ENCODE data around the gene ZBED1. TPM values are rescaled to one million over a fixed set of nuclear protein-coding genes. Genes with fewer than 3 reads are reported as not detected.
"Not testable (repeated sequence)": the region's sequence is repeated elsewhere in the genome, so short reads cannot be mapped to it uniquely, and the experiment has no call there.

The ZBED1 gene
- total RNA-seq, 2 donors from 2014 or later: 40.7 to 42.0 TPM

- Histone ChIP-seq H3K4me1 (no peaks in the 10 kb centered on the region), H3K36me3 (no peaks in the 10 kb centered on the region), H3K27me3 (no peaks in the 10 kb centered on the region), H3K4me3 (no peak overlapping the region), H3K27ac (no peak overlapping the region), H3K9me3 (no peaks in the 10 kb centered on the region)
- no peak for DNase-seq (ENCODE audit: low spot score)
- TF ChIP-seq, protein P1, sequence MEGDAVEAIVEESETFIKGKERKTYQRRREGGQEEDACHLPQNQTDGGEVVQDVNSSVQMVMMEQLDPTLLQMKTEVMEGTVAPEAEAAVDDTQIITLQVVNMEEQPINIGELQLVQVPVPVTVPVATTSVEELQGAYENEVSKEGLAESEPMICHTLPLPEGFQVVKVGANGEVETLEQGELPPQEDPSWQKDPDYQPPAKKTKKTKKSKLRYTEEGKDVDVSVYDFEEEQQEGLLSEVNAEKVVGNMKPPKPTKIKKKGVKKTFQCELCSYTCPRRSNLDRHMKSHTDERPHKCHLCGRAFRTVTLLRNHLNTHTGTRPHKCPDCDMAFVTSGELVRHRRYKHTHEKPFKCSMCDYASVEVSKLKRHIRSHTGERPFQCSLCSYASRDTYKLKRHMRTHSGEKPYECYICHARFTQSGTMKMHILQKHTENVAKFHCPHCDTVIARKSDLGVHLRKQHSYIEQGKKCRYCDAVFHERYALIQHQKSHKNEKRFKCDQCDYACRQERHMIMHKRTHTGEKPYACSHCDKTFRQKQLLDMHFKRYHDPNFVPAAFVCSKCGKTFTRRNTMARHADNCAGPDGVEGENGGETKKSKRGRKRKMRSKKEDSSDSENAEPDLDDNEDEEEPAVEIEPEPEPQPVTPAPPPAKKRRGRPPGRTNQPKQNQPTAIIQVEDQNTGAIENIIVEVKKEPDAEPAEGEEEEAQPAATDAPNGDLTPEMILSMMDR (IDR thresholded peaks at IDR 0.05): no peak
Observed at GRCh38 chrX:2469196-2469685, 31.5 kb downstream of the ZBED1 start.

- Histone ChIP-seq H3K4me3 (no peak overlapping the region), H3K9me3 (no peaks in the 10 kb centered on the region), H3K4me1 (no peaks in the 10 kb centered on the region), H3K36me3 (no peaks in the 10 kb centered on the region), H3K27me3 (no peaks in the 10 kb centered on the region), H3K27ac (no peak overlapping the region)
- TF ChIP-seq, protein P1 (IDR thresholded peaks at IDR 0.05): no peak
- no peak for DNase-seq (ENCODE audit: low spot score)
Observed at GRCh38 chrX:2468261-2469195, 32.2 kb downstream of the ZBED1 start.

DNA sequence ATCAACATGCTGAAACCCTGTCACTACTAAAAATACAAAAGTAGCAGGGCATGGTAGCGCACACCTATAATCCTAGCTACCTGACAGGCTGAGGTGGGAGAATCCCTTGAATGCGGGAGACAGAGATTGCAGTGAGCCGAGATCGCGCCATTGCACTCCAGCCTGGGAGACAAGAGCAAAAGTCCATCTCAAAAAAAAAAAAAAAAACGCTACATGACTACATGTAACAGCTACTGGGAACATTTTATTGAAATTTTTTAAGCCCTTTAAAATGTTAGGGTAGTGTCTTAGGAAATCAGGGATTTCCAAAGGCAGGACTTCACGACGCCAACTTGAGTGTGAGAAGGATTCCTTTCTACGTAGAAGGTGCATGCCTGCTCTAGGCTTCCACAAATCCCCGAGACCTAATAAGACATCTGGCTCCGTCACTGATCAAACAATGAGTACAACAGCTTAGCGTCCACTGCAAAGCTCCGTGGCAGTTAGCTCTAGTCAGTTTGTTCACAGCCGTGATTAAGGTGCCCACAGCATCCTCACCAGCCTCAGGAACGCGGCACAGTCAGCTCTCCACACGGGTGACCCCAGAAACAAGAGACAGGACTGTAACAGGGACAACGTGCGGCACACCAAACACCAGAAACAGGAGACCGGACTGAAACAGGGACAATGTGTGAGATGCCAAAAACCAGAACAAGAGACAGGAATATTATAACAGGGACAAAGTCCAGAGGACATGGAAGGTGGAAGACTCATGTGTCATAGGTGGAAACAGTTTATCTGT lies 33.7 kb downstream of the ZBED1 start:
- TF ChIP-seq, protein P1 (IDR thresholded peaks at IDR 0.05): no peak
- Histone ChIP-seq H3K4me3 (no peak overlapping the region), H3K4me1 (no peaks in the 10 kb centered on the region), H3K9me3 (no peaks in the 10 kb centered on the region), H3K36me3 (no peaks in the 10 kb centered on the region), H3K27ac (no peak overlapping the region), H3K27me3 (no peaks in the 10 kb centered on the region)
- DNase-seq (ENCODE audit: low spot score): no peak

GRCh38 chrX:2464677-2465166 lies 36.1 kb downstream of the ZBED1 start:
- peaks cover 0 to 4% of the 10 kb centered on the region in 2 donors for H3K4me1 ChIP-seq
- TF ChIP-seq, protein P1 (IDR thresholded peaks at IDR 0.05): no peak
- no peak for DNase-seq (ENCODE audit: low spot score)
- H3K27me3 ChIP-seq: no peaks in the 10 kb centered on the region
- H3K9me3 ChIP-seq: no peaks in the 10 kb centered on the region
- H3K36me3 ChIP-seq: no peaks in the 10 kb centered on the region
- no peak overlapping the region for H3K4me3 ChIP-seq
- H3K27ac ChIP-seq: no peak overlapping the region

- TF ChIP-seq, protein P1 (IDR thresholded peaks at IDR 0.05): no peak
- DNase-seq (ENCODE audit: low spot score): no peak
- Histone ChIP-seq H3K4me1 (peaks cover 0 to 4% of the 10 kb centered on the region in 2 donors), H3K36me3 (no peaks in the 10 kb centered on the region), H3K27ac (no peak overlapping the region), H3K9me3 (no peaks in the 10 kb centered on the region), H3K27me3 (no peaks in the 10 kb centered on the region), H3K4me3 (no peak overlapping the region)
Observed at GRCh38 chrX:2463973-2464676, 36.7 kb downstream of the ZBED1 start.

DNA sequence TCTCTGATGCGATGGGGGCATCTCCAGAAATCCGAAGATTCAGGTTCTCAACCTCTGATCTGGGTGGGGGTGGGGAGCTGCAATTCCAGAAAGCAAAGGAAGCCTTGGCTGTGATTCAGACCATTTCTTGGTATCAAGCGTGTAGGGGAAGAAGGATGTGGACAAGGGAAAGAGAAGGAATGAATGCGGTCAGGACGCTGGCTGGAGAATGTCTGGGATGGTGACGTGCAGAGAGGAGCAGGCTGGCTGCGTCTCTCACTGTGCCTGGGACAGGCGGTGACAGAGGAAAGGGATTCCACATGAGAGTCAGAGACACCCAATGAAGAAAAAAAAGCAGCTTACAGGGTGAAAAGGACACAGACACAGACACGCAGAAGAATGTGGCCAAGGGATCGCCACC lies 37.3 kb downstream of the ZBED1 start:
- H3K9me3 ChIP-seq; DNase-seq (ENCODE audit: low spot score); H3K27me3 ChIP-seq: not testable (repeated sequence)

More for the DNA sequence above, 37.3 kb downstream of the ZBED1 start:
- not testable (repeated sequence) for H3K27ac ChIP-seq, H3K4me1 ChIP-seq, H3K4me3 ChIP-seq, H3K36me3 ChIP-seq
